Esophagus squamous epithelium (tissue), 5 donors: ENCODE measurements around the gene TAS2R60. TPM values are rescaled to one million over a fixed set of nuclear protein-coding genes. Genes with fewer than 3 reads are reported as not detected.

Experiments
- DNase-seq: peaks from one replicate; lab custom pipeline; 2025; lab: John Stamatoyannopoulos, UW
- H3K27ac ChIP-seq, 4 donors: fragments of 200-600 bp; sonication (generic); one replicate each; pipeline ENCODE4 v1.5.1; 2016 to 2019; ENCODE audit warnings: mild to moderate bottlenecking in 1 of 4
- H3K27me3 ChIP-seq, 4 donors: fragments of 200-600 bp; sonication (generic); 1 replicate in 3 of 4; 2 replicates in 1 of 4; pipeline versions ENCODE4 v1.5.1 to v1.6.0; 2017 to 2021; ENCODE audit warnings: antibody characterized with exemption in 1 of 4
- H3K36me3 ChIP-seq, 3 donors: fragments of 200-600 bp; sonication (generic); one replicate each; pipeline ENCODE4 v1.5.1; 2016 to 2019
- H3K4me1 ChIP-seq, 3 donors: fragments of 200-600 bp; sonication (generic); one replicate each; pipeline ENCODE4 v1.5.1; 2017 to 2019
- H3K4me3 ChIP-seq, 4 donors: fragments of 200-600 bp; sonication (generic); 1 replicate in 3 of 4; 2 replicates in 1 of 4; pipeline ENCODE4 v1.5.1; 2016 to 2019; ENCODE audit warnings: mild to moderate bottlenecking in 2 of 4, moderate library complexity in 1 of 4
- H3K9me3 ChIP-seq, 3 donors: fragments of 200-600 bp; sonication (generic); one replicate each; pipeline ENCODE4 v1.5.1; 2016 to 2019
- CTCF ChIP-seq, 6 experiments: fragments of 450-650 bp in 4 of 6; fragments of 200-600 bp in 2 of 6; sonication (generic) in 2 of 6; IDR thresholded peaks; one replicate each; pipeline ENCODE4 v1.5.1; 2016 to 2019; ENCODE audit warnings: antibody characterized with exemption in 6 of 6, mild to moderate bottlenecking in 4 of 6, moderate library complexity in 4 of 6
- POLR2A ChIP-seq, 4 donors: fragments of 450-650 bp; IDR thresholded peaks; one replicate each; pipeline ENCODE4 v1.6.1; 2017; ENCODE audit warnings: antibody characterized with exemption in 4 of 4, mild to moderate bottlenecking in 4 of 4, moderate library complexity in 3 of 4
- WGBS, 2 donors: methylation state at CpG; one replicate each; pipeline ENCODE4 v1.1.5; 2018; 5-methylcytosine and 5-hydroxymethylcytosine counted together
- intact Hi-C: fragments of 100-400 bp; cut with DNase I; formaldehyde crosslinking; loops from one replicate; pipeline ENCODE4 v1.15.0; 2022
- total RNA-seq, 4 donors: library from RNA; depleted of rRNA; stranded (reverse); fragments of >200 nt; gene quantifications; one replicate each; pipeline ENCODE4 v1.1.0, GENCODE V29; 2016
- donor health status: DM: yes; HTN: yes; CAD: no.

The TAS2R60 gene
- total RNA-seq, 4 donors from 2014 or later: not detected

DNA sequence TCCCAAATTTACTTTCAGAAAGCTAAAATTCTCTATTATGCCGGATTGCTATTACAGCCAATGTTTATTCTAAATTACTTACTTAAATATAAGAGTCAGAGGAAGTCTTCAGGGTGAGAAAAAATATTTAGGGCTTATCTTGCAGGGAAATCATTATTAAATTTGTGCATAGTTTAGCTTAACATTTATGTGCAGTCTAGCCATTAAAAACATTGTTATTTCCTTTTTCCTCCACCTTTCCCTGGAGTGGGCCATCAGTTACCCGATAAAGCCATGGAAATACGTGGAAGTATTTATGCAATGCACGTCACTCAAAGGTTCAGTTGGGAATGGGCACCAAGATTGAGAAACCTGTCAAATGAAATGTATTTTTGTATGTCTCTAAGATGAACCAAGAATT, 9.5 kb upstream of the TAS2R60 start:
- WGBS, 2 donors: 76 to 85% methylated on average over 4 of the region's 4 CpGs
- Histone ChIP-seq H3K36me3 (no peaks in the 10 kb centered on the region), H3K4me3 (no peak overlapping the region), H3K27ac (no peak overlapping the region), H3K4me1 (peaks cover 8 to 34% (median 9%) of the 10 kb centered on the region in 3 donors), H3K27me3 (no peaks in the 10 kb centered on the region), H3K9me3 (no peaks in the 10 kb centered on the region)
- intact Hi-C loops: no loop called here
- no peak for TF ChIP-seq POLR2A (IDR thresholded peaks at IDR 0.05)
- no peak for TF ChIP-seq CTCF (IDR thresholded peaks at IDR 0.05)
- DNase-seq: no peak

GRCh38 chr7:143434660-143435059, 8.6 kb upstream of the TAS2R60 start:
- peak; percentile 6 for DNase-seq
- Histone ChIP-seq H3K27me3 (no peaks in the 10 kb centered on the region), H3K9me3 (no peaks in the 10 kb centered on the region), H3K4me1 (peaks cover 8 to 31% (median 9%) of the 10 kb centered on the region in 3 donors), H3K4me3 (peak overlapping the region in 1 of 4 donors; percentile 23), H3K27ac (peak overlapping the region in 3 of 4 donors; percentile 56 to 79 (median 76)), H3K36me3 (no peaks in the 10 kb centered on the region)
- TF ChIP-seq POLR2A (IDR thresholded peaks at IDR 0.05): no peak
- intact Hi-C loops: no loop called here
- 32 to 36% methylated on average over 7 to 9 of the region's 9 CpGs for WGBS, 2 donors

GRCh38 chr7:143435266-143435665, 8.0 kb upstream of the TAS2R60 start:
- no peak for DNase-seq
- H3K9me3 ChIP-seq: no peaks in the 10 kb centered on the region
- H3K4me1 ChIP-seq: peaks cover 4 to 25% (median 8%) of the 10 kb centered on the region in 3 donors
- TF ChIP-seq POLR2A (IDR thresholded peaks at IDR 0.05) (no peak), CTCF (IDR thresholded peaks at IDR 0.05) (no peak)
- H3K27me3 ChIP-seq: no peaks in the 10 kb centered on the region
- WGBS, 2 donors: 43 to 60% methylated on average over 2 of the region's 2 CpGs
- no peaks in the 10 kb centered on the region for H3K36me3 ChIP-seq
- H3K27ac ChIP-seq: peak overlapping the region in 3 of 4 donors; percentile 56 to 79 (median 76)
- intact Hi-C loops: no loop called here
- H3K4me3 ChIP-seq: no peak overlapping the region

DNA sequence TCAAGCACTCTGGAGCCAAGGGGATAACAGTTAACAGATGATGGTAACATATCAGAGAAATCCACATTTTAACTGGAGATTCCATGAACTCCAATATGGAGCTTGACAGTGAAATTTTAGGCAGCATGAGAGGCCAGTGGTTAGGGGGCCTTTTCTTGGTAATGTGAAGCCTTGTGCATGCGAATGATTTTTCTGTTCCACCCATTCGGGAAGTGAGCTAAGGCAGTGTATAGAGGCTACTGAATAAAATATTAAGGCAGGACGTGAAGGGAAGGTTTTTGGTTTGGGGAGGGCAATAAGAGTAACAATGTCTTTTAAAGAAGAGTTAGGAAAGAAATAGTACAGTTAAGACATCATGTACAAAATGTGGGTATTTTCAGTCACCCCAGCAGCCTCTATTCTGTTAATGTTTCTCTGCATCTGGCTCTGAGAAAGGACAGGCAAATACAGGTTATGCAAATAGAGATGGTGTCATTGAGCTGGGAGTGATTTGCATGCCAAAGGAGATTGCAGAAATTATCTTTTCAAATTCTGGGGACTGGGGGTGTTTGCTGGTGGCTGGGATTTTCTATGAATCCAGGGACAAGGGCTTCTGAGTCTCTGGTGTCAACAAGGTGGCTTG, 6.8 kb upstream of the TAS2R60 start:
- WGBS, 2 donors: 93 to 98% methylated on average over 3 of the region's 3 CpGs
- H3K27ac ChIP-seq: no peak overlapping the region

DNA sequence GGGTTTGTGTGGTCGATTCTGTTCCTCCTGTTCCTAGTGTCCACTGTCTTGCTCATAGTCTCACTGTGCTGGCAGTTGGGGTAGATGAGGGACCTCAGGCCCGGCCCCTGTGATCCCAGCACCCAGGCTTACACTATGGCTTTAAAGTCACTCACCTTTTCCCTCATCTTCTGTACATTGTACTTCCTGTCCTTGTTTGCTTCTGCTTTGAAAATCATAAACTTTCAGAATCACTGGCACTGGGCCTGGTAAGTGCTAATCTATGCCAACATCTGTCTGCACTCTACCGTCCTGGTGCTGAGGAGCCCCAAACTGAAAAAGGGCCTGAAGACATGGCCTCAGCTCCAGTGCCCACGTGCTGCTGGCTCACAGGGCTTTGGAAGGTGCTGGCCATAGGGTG, 5.7 kb upstream of the TAS2R60 start:
- WGBS, 2 donors: 38 to 48% methylated on average over 4 of the region's 4 CpGs
- no peak for DNase-seq

More for the DNA sequence above, 6.8 kb upstream of the TAS2R60 start:
- Histone ChIP-seq H3K27me3 (no peaks in the 10 kb centered on the region), H3K9me3 (no peaks in the 10 kb centered on the region), H3K4me3 (no peak overlapping the region), H3K4me1 (peaks cover 0 to 20% (median 8%) of the 10 kb centered on the region in 3 donors), H3K36me3 (no peaks in the 10 kb centered on the region)
- no peak for DNase-seq
- intact Hi-C loops: no loop called here
- TF ChIP-seq POLR2A (IDR thresholded peaks at IDR 0.05) (no peak), CTCF (IDR thresholded peaks at IDR 0.05) (no peak)

More for the DNA sequence above, 5.7 kb upstream of the TAS2R60 start:
- intact Hi-C loops: no loop called here
- Histone ChIP-seq H3K27me3 (no peaks in the 10 kb centered on the region), H3K9me3 (no peaks in the 10 kb centered on the region), H3K27ac (no peak overlapping the region), H3K4me3 (no peak overlapping the region), H3K36me3 (no peaks in the 10 kb centered on the region), H3K4me1 (peaks cover 0 to 20% (median 8%) of the 10 kb centered on the region in 3 donors)
- TF ChIP-seq CTCF (IDR thresholded peaks at IDR 0.05) (no peak), POLR2A (IDR thresholded peaks at IDR 0.05) (no peak)
